HTR-8/SVneo (cell line): Measurements from ENCODE around the gene PAMR1.
A peak's percentile ranks its signal among the peaks of the same experiment; 100 is the strongest.

Experiments used
- DNase-seq: peaks from one replicate; pipeline ENCODE4 v3.0.0; 2011; ENCODE audit warnings: low spot score, mixed read lengths; ENCODE audit not compliant: insufficient read length
- FAIRE-seq: peaks from 2 replicates; lab custom pipeline; 2011; peaks lifted over from hg19 to GRCh38; lab: Jason Lieb, UNC

PAMR1 gene

DNA sequence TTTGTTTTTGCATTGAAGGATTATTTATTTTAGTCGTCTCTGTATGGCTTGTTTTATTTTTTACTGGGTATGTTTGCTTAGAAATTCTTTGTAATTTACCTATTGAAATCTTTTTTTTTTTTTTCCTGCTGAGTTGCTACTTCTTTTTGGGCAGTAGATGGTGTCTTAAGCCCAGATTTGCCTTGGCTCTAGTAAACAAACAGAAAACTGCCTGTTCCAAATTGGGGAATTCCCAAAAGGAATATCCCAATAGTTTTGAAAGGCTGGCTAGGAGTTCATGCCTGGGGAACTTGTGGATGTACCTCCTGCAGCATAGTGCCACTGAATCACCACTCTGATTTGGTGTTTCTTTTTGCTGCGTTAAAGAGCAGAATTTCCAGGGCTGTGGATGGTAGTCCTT is 17.7 kb downstream of the PAMR1 start:
- DNase-seq (no peak), FAIRE-seq (no peak)

DNA sequence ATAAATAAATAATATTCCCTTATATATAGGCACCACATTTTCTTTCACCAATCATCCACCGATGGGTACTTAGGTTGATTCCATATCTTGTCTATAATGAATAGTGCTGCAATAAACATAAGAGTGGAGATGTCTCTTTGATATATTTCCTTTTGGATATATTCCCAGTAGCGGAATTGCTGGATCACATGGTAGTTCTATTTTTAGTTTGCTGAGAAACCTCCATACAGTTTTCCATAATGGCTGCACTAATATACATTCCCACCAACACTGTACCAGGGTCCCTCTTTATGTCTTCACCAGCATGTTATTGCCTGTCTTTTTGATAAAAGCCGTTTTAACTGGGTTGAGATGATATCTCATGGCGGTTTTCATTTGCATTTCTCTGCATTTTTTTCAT is 23.6 kb downstream of the PAMR1 start:
- DNase-seq = no peak
- FAIRE-seq = no peak

DNA sequence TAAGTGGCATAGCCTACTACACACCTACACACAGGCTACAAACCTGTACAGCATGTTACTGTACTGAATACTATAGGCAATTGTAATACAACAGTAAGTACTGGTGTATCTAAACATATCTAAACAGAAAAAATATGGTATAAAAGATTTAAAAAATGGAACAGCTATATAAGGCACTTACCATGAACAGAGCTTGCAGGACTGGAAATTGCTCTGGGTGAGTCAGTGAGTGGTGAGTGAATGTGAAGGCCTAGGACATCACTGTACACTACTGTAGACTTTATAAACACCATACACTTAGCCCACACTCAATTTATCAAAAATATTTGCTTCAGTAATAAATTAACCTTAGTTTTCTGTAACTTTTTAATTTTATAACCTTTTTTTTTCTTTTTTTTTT is 24.7 kb downstream of the PAMR1 start:
- FAIRE-seq (no peak), DNase-seq (no peak)

DNA sequence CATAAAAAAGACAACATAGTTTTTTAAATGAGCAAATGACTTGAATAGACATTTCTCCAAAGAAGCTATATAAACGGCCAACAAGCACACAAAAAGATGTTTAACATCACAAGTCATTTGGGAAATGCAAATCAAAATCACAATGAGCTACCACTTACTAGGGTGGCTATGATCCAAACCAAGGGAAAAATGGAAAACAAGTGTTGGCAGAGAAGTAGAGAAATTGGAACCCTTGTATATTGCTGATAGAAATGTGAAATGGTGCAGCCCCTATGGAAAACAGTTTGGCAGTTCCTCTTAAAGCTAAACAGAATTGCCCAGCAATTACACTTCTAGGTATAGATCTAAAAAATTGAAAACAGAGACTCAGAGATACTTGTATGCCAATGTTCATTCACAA is 29.0 kb downstream of the PAMR1 start:
- FAIRE-seq (no peak), DNase-seq (no peak)

DNA sequence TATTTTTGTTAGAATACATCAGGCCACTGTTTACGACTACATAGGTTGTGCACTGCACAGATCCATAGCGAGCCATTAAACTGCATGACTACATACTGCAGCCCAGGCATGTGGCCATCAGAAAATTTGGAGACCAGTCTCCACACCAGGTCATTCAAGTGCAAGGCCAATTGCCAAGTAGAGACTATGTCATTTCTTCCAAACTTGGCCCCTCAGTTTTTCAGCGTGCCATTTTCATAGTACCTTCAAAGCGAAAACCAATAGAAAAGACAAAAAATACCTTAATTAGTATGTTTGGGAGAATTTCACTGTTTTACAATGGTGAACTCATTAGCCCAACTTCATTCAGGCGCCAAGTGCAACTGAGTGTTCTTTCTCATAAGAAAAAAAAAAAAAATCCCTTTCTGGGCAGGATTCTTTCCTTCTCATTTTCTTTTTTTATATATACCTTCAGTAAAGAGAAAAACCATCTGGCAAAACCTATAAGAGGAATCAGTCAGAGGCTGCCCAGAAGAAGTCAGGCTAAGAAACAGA is 30.4 kb downstream of the PAMR1 start:
- no peak for DNase-seq
- FAIRE-seq = no peak

DNA sequence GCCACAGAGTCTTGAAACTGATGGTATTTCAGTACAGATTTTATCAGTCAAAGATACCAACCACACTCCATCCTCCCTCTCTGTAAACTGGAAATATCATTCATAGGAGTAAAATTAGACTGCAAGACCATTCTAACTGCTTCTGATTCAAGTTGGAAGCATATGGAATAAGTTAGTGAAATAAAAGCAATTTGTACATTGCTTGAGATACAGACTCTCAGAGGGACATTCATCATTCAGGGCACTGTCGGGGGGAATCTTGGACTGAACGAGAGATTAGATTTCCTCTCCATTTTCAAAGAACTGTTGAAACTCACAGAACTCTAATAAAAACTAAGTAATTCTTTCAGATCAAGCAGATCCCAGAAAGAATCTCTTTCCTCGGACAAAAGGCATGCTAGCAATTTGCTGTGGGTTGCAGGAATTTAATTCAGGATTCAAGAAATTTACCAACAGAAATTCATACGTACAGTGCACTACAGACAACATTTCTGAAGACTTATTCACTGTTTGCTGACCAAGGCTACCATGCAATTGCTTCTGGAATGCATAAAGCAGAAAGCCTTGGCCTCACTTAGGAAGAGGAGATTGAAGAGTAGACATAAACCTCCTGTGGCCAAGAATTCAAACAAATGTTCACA is 34.1 kb downstream of the PAMR1 start:
- FAIRE-seq = peak; percentile 52
- no peak for DNase-seq

DNA sequence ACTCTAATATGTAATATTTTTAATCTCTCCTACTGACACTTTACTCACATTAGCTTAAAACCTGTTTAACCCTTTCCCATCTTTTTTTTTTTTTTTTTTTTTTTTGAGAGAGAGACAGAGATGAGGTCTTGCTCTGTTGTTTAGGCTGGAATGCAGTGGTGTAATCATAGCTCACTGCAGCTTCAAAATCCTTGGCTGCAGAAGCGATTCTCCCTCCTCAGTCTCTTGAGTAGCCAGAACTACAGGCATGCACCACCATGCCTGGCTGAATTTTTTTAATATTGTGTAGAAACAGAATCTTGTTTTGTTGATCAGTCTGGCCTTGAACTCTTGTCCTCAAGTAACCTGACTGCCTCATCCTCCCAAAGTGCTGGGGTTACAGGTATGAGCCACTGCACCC is 37.3 kb downstream of the PAMR1 start:
- FAIRE-seq = no peak
- no peak for DNase-seq

DNA sequence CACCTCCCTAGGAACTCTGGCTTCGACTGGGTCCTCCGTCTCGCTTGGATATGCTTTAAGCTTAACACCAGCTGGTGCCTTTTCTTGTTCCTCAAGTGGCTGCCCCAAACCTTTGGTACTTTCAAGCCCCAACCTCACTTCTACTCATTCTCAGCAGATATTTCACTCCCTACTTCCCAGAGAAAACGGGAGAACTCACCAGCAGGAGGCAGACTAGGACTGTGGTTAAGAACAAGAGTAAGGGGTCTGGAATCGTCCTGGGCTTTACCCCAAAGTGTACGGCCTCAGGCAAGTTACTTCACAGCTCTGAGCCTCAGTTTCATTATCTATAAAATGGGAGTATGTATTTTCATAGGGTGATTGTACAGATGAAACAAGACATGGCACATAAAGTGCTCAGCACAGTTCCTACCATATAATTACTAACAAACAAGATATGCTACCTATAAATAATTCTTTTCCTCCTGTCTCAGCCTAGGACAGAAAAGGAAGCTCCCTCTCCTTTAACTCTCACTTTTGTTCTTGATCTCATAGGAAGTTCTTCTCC is 37.8 kb downstream of the PAMR1 start:
- DNase-seq = no peak
- FAIRE-seq = peak; percentile 33

DNA sequence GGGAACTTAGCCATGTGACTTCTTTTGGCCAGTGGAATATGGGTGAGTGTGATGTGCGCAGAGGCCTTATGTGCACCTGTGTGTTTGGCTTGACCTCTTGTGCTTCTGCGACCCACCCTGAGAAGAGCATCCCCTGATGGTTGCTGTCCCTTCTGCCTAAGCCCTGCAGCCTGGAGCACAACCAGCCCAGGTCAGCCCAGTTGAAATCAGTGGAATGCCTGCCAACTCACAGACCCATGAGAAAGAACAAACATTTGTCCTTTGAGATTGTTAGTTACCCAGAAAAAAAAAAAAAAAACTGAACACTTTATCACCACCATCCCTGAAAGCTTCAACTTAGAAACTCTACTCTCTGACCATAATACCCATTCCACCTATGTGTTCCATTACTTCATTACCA is 38.5 kb downstream of the PAMR1 start:
- DNase-seq = no peak
- peak; percentile 38 for FAIRE-seq

DNA sequence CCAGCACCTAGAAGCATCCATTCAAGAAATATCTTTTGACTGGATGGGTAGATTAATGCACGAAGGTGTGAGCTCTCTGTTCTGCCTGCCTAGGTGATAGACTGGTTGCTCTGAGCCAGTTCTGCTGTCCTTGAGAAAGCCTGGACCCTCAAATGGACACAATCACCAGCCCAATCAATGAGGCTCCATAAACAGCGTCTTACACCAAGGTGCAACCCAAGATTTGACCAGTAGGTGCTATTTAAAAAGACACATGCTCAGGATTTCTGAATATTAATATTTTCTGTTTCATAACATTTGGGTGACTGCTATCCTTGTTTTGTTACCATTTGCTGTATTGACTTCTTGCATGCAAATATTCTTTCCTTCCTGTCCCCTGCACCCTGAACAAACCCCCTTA is 39.0 kb downstream of the PAMR1 start:
- no peak for DNase-seq
- no peak for FAIRE-seq

DNA sequence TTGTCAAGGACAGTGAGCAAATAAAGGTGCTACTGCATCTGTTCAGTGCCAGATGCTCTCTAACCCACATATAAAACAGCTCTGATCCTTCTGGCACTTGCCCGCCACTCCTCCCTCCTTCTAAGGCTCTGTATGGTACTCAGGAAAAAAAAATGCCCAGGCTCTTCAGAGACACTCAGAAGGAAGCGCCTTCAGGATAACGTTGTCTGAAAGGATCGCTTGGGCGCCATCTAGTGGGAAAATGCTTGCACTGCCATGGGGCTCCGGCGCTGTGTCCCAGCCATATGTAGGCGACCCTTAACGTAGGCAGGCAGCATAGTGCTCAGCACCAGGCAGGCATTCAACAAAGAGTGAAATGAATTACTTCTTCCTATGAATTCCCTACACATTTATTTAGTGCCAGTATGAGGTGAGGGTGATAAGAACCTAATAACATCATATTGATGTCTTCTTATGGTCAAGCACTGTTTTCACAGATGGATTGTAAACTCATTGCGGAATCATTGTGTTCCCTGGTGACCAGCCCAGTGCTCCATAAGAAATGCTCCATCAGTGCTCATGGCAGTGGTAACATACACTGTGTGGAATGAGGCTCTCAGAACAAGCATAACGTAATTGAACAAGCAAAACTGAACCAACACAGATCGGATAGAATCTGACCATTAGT is 39.6 kb downstream of the PAMR1 start:
- DNase-seq (peak; percentile 65), FAIRE-seq (peak; percentile 70)

DNA sequence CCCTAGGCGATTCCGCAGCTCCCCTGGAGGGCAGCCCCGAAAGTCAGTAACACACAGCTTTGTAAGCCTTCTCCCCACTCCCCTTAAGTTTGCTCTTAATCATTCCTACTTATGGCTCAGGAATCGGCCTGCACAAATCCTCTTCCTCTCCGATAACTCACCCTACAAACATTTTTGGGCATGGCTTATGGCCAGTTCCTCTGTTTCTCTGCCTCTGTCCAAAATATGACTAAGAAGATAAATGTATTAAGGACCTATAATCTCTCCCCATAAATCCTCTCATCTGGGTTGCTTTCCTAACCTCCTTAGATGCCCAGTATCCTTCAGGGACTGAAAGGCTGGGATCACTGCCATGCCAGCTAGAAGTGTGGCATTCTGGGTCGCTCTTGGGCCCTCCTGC is 41.0 kb downstream of the PAMR1 start:
- no peak for DNase-seq
- FAIRE-seq = no peak

DNA sequence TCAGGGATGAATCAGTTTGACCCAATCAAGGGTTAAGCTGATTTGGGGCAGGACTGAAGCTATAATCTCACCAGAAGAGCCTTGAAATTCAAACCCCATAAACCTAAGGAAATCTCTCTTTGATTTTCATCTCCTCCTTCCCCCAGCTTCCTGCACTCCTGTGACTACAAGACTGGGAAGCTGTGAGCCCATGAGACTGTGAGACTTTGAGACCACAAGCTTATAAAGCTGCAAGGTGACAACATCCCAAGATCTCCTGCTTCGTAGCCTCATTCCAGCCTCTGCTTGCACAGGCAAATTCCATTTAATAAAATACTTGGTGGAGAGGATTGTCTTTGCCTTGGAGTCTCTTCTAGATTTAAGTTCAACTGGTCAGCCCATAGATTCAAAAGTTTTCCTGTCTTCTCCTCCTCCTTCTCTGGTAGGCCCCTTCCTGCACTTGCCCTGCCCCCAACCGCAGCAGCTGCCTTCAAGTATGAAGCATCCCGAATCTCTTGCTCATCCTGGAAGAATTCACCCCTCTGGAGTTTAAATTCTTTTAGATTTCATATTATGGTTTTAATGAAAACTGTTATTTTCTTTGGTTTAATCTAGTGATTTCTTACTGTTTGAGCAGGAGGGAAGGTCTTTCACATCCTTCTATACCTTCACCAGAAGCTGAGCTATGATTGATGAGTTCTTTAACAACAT is 42.1 kb downstream of the PAMR1 start:
- FAIRE-seq (no peak), DNase-seq (no peak)

DNA sequence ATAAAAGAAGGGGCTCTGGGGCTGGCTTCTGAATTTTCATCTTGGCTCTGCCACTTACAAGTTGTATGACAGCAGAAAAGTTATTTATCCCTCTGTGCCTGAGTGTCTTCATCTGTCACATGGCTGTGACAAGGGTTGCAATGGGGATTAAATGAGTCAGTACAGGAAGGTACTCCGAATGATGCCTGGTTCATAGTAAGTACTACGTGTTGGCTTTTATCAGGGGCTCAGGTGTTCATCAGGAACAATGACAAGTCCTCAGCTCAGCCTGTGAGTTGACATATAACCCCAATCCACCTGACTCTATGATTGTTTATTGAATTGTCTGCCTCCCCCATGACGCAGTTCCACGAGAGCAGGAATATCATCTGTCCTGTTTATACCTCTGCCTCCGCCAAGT is 45.7 kb downstream of the PAMR1 start:
- FAIRE-seq (no peak), DNase-seq (no peak)

DNA sequence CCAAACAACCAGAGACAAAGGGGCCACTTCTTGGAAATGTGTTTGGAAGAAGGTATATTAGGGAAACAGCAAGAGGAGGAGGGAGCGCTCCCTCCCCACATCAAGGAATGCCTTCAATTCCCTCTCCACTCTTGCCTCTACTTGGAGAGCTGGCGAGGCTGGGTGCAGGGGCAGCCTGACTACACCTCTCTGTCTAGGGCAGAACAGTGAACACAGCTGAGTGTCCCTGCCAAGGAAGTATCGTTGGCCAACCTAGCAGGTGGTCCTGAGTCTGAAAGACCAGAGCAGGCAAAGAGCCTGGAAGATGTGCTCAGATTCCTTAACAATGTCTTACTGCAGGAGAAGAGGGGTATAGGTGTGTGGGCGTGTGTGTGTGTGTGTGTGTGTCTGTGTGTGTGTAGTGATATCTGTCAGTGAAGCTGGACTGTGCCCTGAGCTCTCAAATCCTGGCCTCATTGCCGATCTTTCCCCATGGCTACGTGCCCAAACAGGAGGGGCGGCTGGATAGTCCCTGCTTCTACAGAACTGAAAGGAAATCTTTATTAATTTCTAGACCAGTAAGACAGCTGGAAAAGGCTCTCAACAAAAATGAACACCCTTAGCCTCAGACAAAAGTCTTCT is 46.8 kb downstream of the PAMR1 start:
- no peak for FAIRE-seq
- DNase-seq = no peak

DNA sequence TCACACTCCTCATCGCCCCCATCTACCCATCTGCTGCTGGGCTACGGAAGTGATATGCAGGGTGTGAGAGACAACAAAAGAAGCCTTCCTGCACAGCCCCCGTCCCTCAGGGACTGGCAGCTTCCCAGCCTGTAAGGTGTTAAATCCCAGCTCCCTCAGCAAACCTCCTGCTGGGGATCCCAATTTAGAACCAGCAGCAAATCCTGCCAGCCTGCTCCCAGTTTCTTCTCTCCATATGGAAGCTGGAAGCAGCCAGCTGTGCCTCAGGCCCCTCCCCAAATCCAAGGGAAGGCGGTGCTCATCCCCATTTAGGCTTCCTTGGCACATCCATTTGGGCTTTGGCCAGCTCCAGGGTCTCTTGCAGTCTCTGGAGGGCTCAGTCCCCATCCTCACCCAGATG is 47.5 kb downstream of the PAMR1 start:
- DNase-seq = no peak
- FAIRE-seq = no peak

DNA sequence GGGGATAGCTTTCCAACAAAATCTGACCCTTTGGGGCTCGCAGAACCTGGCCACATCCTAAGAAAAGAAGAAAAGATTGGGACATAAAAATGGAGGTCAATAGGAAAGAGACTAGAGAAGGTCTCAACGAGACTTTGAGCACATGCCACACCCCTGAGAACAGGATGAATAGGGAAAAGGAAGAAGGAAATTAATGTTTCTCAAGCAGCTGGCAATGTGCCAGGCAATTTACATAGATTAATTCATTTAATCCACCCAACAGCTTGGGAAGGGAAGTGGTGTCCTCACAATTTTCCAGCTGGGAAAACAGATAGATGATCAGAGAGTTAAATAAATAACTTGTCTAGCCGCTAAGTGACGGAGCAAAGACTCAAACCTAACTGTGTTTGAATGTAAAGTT is 50.7 kb downstream of the PAMR1 start:
- DNase-seq = no peak
- no peak for FAIRE-seq

DNA sequence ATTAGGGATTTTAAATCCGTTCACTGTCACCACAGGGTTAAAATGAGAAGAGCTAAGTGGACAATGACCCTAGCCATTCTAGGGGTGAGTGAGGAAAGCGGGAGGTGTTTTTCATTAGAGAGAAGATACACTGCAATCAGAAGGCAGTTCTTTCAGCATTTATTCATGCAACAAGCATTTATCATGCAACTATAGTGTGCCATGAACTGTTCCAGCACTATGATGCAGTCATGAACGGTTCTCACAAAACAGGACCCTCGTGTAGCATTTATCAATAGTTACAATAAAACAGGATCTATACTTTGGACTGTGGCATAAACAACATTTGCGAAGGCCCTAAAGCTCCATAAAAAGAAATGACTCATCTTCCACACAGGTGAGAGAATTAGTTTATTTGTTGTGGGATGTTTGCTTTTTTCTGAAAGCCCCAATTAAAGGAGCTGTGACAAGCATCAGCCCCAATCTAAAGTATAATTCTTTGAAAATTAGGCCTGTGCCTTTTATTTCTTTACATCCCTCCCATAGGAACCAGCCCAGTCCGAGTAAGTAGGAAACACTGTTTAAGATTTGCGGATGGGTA is 51.5 kb downstream of the PAMR1 start:
- DNase-seq = no peak
- FAIRE-seq = no peak

DNA sequence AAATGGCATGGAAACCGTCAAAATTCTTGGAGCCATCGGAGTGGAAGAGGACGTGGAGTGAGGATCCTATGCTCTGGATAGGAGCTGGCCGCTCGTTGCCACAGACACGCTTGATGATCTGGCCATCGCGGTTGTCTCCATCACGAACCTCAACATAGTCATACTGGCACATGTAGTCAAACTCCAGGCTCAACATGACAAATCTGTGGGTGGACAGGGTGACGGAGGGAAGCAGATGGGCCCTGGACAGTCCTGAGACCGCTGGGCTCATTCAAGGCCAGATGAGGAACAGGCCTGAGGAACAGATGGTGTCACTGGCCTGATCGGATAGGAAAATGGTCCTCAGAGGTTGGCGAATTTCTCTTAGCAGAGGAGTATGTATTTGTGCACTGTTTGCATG is 54.8 kb downstream of the PAMR1 start:
- FAIRE-seq = no peak
- no peak for DNase-seq

DNA sequence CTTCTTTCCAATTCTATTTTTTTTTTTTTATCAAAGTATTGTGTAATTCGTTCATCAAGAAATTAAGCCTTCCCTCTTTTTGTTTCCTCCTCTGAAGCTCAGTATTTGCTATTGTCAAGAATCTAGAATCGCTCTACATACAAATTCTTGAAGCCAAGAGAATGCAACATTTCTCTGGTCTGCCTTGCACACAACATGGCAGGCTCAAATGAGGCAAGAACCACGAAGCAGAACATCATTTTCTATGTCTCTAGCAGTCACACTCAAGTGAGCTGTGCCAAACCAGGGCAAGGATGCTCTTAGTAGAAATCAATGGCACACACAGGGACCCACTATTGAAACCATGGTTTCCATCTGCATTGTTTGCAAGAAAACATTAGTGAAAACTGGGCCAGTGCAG is 59.4 kb downstream of the PAMR1 start:
- no peak for FAIRE-seq
- no peak for DNase-seq
